PC-3 (cell line): ENCODE results near the gene PHPT1.

Source experiments
- CTCF ChIP-seq: fragments of 300-600 bp; sonication (generic); conservative IDR thresholded peaks from 2 replicates; pipeline ENCODE4 v1.5.1; 2017; ENCODE audit warnings: antibody characterized with exemption, low read depth, mild to moderate bottlenecking, low read length
- EZH2 ChIP-seq: fragments of 300-600 bp; sonication (generic); IDR thresholded peaks from one replicate; pipeline ENCODE4 v1.6.1; 2017; ENCODE audit warnings: antibody characterized with exemption, mild to moderate bottlenecking, low read length; ENCODE audit not compliant: unreplicated experiment

GRCh38 chr9:136899196-136899595, 50.0 kb downstream of the PHPT1 start:
- TF ChIP-seq CTCF (no peak), EZH2 (no peak)
